ENCODE measurements around the gene OTOS.

The OTOS gene

DNA sequence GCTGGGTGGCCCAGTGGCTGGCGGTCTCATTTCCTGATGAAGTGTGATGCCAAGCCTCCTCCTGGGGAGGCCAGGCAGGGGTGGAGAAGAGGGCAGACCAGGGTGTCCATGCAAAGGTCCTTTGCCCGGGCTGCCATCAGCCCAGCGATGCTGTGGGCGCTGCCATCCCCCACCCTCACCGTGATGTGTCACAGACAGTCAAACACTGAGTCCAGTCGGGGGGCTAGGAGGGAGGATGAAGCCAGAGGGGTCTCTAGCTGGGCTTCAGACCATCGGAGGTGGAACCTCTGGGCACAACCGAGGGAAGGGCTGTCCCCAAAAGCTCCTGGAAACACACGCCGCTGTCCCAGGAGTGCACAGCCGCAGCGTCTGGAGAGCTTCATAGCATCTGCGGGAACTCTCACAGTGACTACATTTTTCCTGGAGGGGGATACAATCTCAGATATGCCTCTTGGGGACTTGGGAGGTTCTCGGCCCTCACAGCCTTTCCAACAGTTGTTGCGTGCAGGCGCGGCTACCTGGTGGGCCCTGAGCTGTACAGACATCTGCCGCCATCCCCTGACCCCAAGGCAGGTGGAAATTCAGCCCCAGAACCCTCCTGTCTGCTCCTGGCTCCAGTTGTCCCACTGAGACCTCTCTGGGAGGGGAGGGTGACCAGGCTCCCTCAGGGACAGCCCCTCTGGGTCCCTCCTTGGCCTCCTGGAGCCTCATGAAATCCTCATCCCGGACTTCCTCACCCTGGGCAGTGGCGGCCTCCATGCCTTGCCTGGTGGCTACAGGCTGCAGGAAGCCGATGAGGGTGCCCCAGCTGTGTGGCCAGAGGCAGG is 26.5 kb upstream of the OTOS start:
- no peak overlapping the region for H3K27ac ChIP-seq (ENCODE audit: low read depth, low read length, severe bottlenecking)
- H3K36me3 ChIP-seq (ENCODE audit: control insufficient read depth, insufficient read depth, low read length): no peaks in the 10 kb centered on the region
- H3K4me1 ChIP-seq (ENCODE audit: control insufficient read depth, insufficient read depth, low read length, poor library complexity, severe bottlenecking): no peaks in the 10 kb centered on the region
- WGBS, 2 experiments (ENCODE audit: insufficient coverage in 2 of 2): 92 to 94% methylated on average over 14 to 19 of the region's 21 CpGs
- H3K9me3 ChIP-seq (ENCODE audit: control insufficient read depth, low read length): no peaks in the 10 kb centered on the region
- no peak overlapping the region for H3K4me3 ChIP-seq (ENCODE audit: extremely low read depth, insufficient read depth, low read length, poor library complexity, severe bottlenecking)

DNA sequence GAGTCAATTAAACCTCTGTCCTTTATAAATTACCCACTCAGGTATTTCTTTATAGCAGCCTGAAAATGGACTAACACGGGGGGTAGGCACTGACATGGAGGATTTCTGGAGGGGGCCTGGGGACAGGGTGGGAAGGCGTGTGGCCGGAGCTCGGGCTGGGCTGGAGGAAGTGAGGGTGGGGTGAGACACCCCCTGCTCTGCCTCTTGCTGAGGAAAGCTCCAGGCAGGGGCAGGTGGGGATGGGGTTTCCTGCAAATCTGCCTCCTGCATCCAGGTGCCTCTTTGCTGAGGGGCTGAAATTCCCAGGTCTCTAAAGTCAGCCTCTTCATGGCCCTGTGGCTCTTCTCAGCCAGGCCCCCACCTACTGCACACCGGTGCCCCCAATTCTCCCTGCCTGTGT is 25.7 kb upstream of the OTOS start:
- Histone ChIP-seq H3K9me3 (ENCODE audit: control insufficient read depth, low read length) (no peaks in the 10 kb centered on the region), H3K4me1 (ENCODE audit: control insufficient read depth, insufficient read depth, low read length, poor library complexity, severe bottlenecking) (no peaks in the 10 kb centered on the region), H3K27ac (ENCODE audit: low read depth, low read length, severe bottlenecking) (no peak overlapping the region), H3K36me3 (ENCODE audit: control insufficient read depth, insufficient read depth, low read length) (no peaks in the 10 kb centered on the region), H3K4me3 (ENCODE audit: extremely low read depth, insufficient read depth, low read length, poor library complexity, severe bottlenecking) (no peak overlapping the region)
- WGBS, 2 experiments (ENCODE audit: insufficient coverage in 2 of 2): 70 to 100% methylated on average over 2 to 3 of the region's 5 CpGs

DNA sequence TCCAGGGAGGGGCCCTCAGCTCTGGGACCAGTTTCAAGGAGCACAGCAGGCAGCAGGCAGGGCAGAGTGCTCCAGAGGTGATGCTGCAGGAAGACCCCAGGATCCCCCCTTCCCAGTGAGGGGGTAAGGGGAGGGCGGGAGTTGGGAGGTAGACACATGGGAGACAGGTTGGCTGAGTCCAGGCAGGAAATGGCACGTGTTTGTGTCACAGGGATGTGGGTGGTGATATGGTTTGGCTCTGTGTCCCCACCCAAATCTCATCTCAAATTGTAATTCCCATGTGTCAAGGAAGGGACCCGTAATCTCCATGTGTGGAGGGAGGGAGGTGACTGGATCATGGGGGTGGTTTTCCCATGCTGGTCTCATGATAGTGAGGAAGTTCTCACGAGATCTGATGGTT is 25.2 kb upstream of the OTOS start:
- no peaks in the 10 kb centered on the region for H3K36me3 ChIP-seq (ENCODE audit: control insufficient read depth, insufficient read depth, low read length)
- 57 to 89% methylated on average over 1 of the region's 4 CpGs for WGBS, 2 experiments (ENCODE audit: insufficient coverage in 2 of 2)

DNA sequence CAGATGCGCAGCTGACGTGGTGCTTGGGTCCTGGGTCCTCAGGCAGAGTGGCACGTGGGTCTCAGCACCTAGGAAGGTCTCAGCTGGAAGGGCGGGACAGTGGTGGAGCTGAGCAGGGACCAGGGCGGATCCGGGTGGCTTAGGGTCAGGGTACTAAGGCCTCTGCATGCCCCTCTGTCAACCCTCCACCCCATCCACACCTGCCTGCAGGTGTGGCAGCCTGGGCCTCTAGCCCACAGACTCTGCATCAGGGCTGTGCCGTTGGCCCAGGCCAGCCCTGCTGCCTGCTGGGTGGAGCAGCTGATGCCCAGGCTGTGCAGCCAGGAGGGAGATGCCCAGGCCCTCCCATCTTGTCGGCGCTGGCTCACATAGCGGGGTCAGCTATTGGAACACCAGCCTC is 24.6 kb upstream of the OTOS start:
- H3K4me1 ChIP-seq (ENCODE audit: control insufficient read depth, insufficient read depth, low read length, poor library complexity, severe bottlenecking): no peaks in the 10 kb centered on the region
- no peak overlapping the region for H3K27ac ChIP-seq (ENCODE audit: low read depth, low read length, severe bottlenecking)
- no peaks in the 10 kb centered on the region for H3K9me3 ChIP-seq (ENCODE audit: control insufficient read depth, low read length)
- H3K36me3 ChIP-seq (ENCODE audit: control insufficient read depth, insufficient read depth, low read length): no peaks in the 10 kb centered on the region
- no peak overlapping the region for H3K4me3 ChIP-seq (ENCODE audit: extremely low read depth, insufficient read depth, low read length, poor library complexity, severe bottlenecking)
- WGBS, 2 experiments (ENCODE audit: insufficient coverage in 2 of 2): 93 to 96% methylated on average over 6 to 8 of the region's 10 CpGs

More for the DNA sequence above, 25.2 kb upstream of the OTOS start:
- H3K4me1 ChIP-seq (ENCODE audit: control insufficient read depth, insufficient read depth, low read length, poor library complexity, severe bottlenecking): no peaks in the 10 kb centered on the region
- no peak overlapping the region for H3K27ac ChIP-seq (ENCODE audit: low read depth, low read length, severe bottlenecking)
- no peak overlapping the region for H3K4me3 ChIP-seq (ENCODE audit: extremely low read depth, insufficient read depth, low read length, poor library complexity, severe bottlenecking)
- H3K9me3 ChIP-seq (ENCODE audit: control insufficient read depth, low read length): no peaks in the 10 kb centered on the region

DNA sequence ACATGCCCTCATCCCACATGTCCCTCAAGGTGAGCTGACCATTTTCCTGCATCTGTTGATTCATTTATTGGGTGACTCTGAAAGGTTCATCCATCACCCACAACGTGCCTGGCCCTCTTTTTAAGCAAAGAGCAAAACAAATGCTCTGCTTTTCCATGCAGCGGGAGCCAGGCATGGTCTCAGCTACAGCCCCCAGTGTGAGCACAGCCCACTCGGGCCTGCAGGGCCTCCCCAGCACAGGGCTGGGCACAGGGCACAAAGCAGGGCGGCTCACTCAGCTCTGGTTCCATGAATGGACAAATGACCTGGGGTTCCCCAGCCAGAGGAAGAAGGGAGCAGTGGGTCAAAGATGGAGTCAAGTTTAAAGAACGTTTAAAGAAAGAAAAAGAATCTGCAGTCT is 24.1 kb upstream of the OTOS start:
- Histone ChIP-seq H3K9me3 (ENCODE audit: control insufficient read depth, low read length) (no peaks in the 10 kb centered on the region), H3K27ac (ENCODE audit: low read depth, low read length, severe bottlenecking) (no peak overlapping the region), H3K36me3 (ENCODE audit: control insufficient read depth, insufficient read depth, low read length) (no peaks in the 10 kb centered on the region), H3K4me1 (ENCODE audit: control insufficient read depth, insufficient read depth, low read length, poor library complexity, severe bottlenecking) (no peaks in the 10 kb centered on the region), H3K4me3 (ENCODE audit: extremely low read depth, insufficient read depth, low read length, poor library complexity, severe bottlenecking) (no peak overlapping the region)
- 82 to 87% methylated on average over 4 of the region's 5 CpGs for WGBS, 2 experiments (ENCODE audit: insufficient coverage in 2 of 2)

DNA sequence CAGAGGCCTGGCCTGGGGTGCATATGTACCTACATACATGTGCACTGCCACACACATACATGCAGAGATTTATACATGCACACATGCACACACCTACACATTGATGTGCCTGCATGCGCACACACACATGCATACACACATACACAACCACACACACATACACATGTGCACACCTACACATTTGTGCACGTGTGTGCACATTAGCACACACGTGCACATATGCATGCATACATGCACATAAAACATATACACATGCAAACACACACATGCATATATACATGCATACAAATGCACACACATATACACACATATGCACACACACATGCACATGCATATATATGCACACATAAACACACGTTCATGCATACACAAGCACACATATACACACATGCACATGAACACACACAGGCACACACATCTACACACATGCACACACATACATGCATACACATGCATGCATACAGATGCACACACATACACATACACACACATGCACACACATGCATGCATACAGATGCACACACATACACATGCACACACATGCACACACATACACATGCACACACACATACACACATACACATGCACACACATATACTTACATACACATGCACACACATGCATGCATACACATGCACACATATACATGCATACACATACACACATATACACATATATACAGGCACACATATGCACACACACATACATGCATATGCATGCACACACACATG is 23.6 kb upstream of the OTOS start:
- Histone ChIP-seq H3K36me3 (ENCODE audit: control insufficient read depth, insufficient read depth, low read length) (no peaks in the 10 kb centered on the region), H3K27ac (ENCODE audit: low read depth, low read length, severe bottlenecking) (no peak overlapping the region), H3K4me3 (ENCODE audit: extremely low read depth, insufficient read depth, low read length, poor library complexity, severe bottlenecking) (no peak overlapping the region), H3K4me1 (ENCODE audit: control insufficient read depth, insufficient read depth, low read length, poor library complexity, severe bottlenecking) (no peaks in the 10 kb centered on the region), H3K9me3 (ENCODE audit: control insufficient read depth, low read length) (no peaks in the 10 kb centered on the region)
- 81 to 95% methylated on average over 4 of the region's 4 CpGs for WGBS, 2 experiments (ENCODE audit: insufficient coverage in 2 of 2)

DNA sequence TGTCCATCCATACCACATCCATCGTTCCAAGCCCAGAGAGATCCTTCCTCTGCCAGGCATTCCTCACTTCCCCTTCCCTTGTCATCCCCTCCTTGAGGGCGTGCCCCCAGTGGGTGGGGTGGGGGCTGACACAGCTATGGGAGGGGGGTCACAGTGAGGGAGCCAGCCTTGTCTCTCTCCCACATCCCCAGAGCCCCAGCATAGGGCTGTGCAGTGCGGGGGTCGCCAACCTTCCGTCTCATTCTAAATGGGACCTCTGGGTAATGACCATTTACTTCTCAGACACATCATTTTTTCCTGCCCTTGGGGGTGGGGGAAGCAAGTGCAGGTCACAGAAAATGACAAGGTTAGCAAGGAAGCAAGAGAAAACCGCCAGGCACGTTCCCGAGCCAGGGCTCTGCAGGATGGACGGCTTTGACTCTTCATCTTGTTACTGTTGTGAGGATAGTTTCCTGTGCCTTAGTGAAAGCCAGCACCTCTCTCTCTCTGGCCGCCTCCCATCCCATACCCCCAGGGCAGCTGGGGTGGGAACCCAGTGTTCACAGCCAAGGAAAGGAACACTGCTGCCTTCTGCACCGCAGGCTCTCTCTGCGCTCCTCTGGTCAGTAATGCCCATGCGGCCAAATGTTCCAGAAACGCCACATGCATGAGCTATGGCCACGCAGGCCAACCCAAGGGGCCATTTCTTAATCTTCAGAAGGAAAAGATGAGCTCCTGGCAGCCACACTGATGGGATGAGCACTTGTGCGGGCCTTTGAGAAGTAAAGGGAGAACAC is 22.7 kb upstream of the OTOS start:
- no peaks in the 10 kb centered on the region for H3K36me3 ChIP-seq (ENCODE audit: control insufficient read depth, insufficient read depth, low read length)
- no peak overlapping the region for H3K27ac ChIP-seq (ENCODE audit: low read depth, low read length, severe bottlenecking)
- H3K4me1 ChIP-seq (ENCODE audit: control insufficient read depth, insufficient read depth, low read length, poor library complexity, severe bottlenecking): no peaks in the 10 kb centered on the region
- no peak overlapping the region for H3K4me3 ChIP-seq (ENCODE audit: extremely low read depth, insufficient read depth, low read length, poor library complexity, severe bottlenecking)
- WGBS, 2 experiments (ENCODE audit: insufficient coverage in 2 of 2): 88 to 90% methylated on average over 10 to 12 of the region's 16 CpGs
- H3K9me3 ChIP-seq (ENCODE audit: control insufficient read depth, low read length): no peaks in the 10 kb centered on the region

DNA sequence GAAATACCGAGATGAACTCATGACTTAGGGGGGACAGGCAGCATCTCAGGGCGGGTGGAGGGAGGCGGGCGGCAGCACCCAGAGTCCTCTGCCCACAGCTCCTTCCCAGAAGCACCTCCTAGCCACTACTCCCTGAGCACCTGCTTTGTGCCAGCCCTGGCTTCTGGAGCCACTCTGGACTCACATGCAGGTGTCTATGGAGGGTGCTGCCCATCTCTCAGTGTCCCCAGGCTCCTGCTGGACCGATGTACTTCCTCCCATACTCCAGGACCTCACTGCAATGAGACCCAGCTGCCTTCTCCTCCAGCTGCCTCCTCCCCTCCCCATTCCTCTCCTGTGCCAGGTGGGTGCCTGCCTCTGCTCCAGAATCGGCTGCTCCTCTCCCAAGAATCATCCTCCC is 22.1 kb upstream of the OTOS start:
- Histone ChIP-seq H3K9me3 (ENCODE audit: control insufficient read depth, low read length) (no peaks in the 10 kb centered on the region), H3K4me1 (ENCODE audit: control insufficient read depth, insufficient read depth, low read length, poor library complexity, severe bottlenecking) (no peaks in the 10 kb centered on the region), H3K36me3 (ENCODE audit: control insufficient read depth, insufficient read depth, low read length) (no peaks in the 10 kb centered on the region), H3K27ac (ENCODE audit: low read depth, low read length, severe bottlenecking) (no peak overlapping the region), H3K4me3 (ENCODE audit: extremely low read depth, insufficient read depth, low read length, poor library complexity, severe bottlenecking) (no peak overlapping the region)
- 85 to 91% methylated on average over 5 to 6 of the region's 6 CpGs for WGBS, 2 experiments (ENCODE audit: insufficient coverage in 2 of 2)

DNA sequence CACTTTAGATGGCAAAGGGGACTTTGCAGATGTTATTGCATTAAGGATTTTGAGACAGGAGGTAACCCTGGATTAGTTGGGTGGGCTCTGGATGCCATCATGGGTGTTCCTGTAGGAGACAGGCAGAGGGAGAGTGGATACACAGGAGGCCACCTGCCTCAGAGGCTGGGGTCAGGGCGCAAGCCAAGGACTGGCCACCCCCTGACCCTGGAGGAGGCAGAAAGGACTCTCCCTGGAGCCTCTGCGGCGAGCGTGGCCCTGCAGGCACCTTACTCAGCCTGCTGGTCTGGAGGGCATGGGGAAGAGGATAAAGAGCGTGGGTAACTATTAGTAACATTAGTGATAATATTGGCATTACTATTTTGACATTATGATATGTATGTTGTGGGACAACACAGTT is 21.6 kb upstream of the OTOS start:
- Histone ChIP-seq H3K27ac (ENCODE audit: low read depth, low read length, severe bottlenecking) (no peak overlapping the region), H3K9me3 (ENCODE audit: control insufficient read depth, low read length) (no peaks in the 10 kb centered on the region), H3K4me3 (ENCODE audit: extremely low read depth, insufficient read depth, low read length, poor library complexity, severe bottlenecking) (no peak overlapping the region), H3K36me3 (ENCODE audit: control insufficient read depth, insufficient read depth, low read length) (no peaks in the 10 kb centered on the region), H3K4me1 (ENCODE audit: control insufficient read depth, insufficient read depth, low read length, poor library complexity, severe bottlenecking) (no peaks in the 10 kb centered on the region)
- 85 to 100% methylated on average over 1 to 4 of the region's 5 CpGs for WGBS, 2 experiments (ENCODE audit: insufficient coverage in 2 of 2)

DNA sequence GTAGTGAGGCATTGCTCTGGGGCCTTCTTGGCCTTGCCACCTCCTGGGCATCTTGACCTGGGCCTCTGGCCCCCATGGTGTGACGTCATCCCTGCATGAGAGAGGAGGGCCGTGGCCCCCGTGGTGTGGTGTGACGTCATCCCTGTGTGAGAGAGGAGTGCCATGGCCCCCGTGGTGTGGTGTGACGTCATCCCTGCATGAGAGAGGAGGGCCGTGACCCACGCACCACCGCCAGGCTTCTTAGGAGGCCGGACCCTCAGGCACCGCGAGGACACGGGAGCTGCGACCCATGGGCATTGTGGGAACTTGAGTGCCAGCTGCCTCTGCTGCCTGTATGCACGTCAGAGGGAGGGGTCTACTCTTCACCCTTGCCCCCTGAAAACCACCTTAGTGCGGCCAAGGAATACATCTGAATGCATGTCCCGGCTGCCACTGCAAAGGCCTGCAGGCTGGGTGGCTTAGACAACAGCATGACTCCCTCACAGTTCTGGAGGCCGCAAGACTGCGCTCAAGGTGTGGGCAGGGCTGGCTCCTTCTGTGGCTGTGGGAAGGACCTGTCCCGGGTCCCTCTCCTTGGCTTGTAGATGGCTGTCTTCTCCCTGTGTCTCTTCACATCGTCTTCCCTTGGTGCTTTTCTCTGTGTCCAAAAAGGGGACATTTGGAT is 20.8 kb upstream of the OTOS start:
- no peaks in the 10 kb centered on the region for H3K36me3 ChIP-seq (ENCODE audit: control insufficient read depth, insufficient read depth, low read length)
- H3K4me3 ChIP-seq (ENCODE audit: extremely low read depth, insufficient read depth, low read length, poor library complexity, severe bottlenecking): no peak overlapping the region
- WGBS, 2 experiments (ENCODE audit: insufficient coverage in 2 of 2): 85% methylated on average over 20 of the region's 21 CpGs
- no peaks in the 10 kb centered on the region for H3K4me1 ChIP-seq (ENCODE audit: control insufficient read depth, insufficient read depth, low read length, poor library complexity, severe bottlenecking)
- no peaks in the 10 kb centered on the region for H3K9me3 ChIP-seq (ENCODE audit: control insufficient read depth, low read length)
- H3K27ac ChIP-seq (ENCODE audit: low read depth, low read length, severe bottlenecking): no peak overlapping the region
